A673 (cell line): ENCODE data around the gene PRR7.

Source experiments
- CTCF ChIP-seq: fragments of 300-800, 200-600 bp; sonication (generic); conservative IDR thresholded peaks from 2 replicates; pipeline ENCODE4 v1.5.1; 2017; ENCODE audit warnings: low read depth, mild to moderate bottlenecking, antibody characterized with exemption, low read length, moderate library complexity, mixed read lengths
- EZH2 ChIP-seq: fragments of 200-600 bp; sonication (generic); IDR thresholded peaks from 2 replicates; pipeline ENCODE4 v1.6.1; 2017; ENCODE audit warnings: borderline replicate concordance, low read depth, mild to moderate bottlenecking, mixed read lengths, antibody characterized with exemption, low read length; ENCODE audit not compliant: poor library complexity, severe bottlenecking

- TF ChIP-seq CTCF, result no peak
- no peak for TF ChIP-seq EZH2
Observed at GRCh38 chr5:177452688-177453638, 6.3 kb downstream of the PRR7 start.
